Stomach smooth muscle (tissue), 2 donors: ENCODE measurements around the gene DSTYK.

ENCODE experiments used
- H3K27ac ChIP-seq: one replicate; pipeline ENCODE4 v1.7.0; 2013; ENCODE audit warnings: mild to moderate bottlenecking, low read length, inconsistent platforms
- H3K27me3 ChIP-seq, 2 donors: one replicate each; pipeline ENCODE4 v1.7.0; 2013; ENCODE audit warnings: low read length in 2 of 2; ENCODE audit not compliant: insufficient read depth in 2 of 2, control insufficient read depth in 1 of 2
- H3K36me3 ChIP-seq, 2 donors: one replicate each; pipeline ENCODE4 v1.7.0; 2013; ENCODE audit warnings: low read length in 2 of 2; ENCODE audit not compliant: control insufficient read depth in 2 of 2, insufficient read depth in 2 of 2
- H3K4me1 ChIP-seq: one replicate; pipeline ENCODE4 v1.7.0; 2013; ENCODE audit warnings: low read length; ENCODE audit not compliant: control insufficient read depth, insufficient read depth
- H3K4me3 ChIP-seq, 2 donors: one replicate each; pipeline ENCODE4 v1.7.0; 2013; ENCODE audit warnings: low read length in 2 of 2
- H3K9ac ChIP-seq, 2 donors: one replicate each; pipeline ENCODE4 v1.7.0; 2013; ENCODE audit warnings: low read length in 2 of 2, mild to moderate bottlenecking in 1 of 2
- H3K9me3 ChIP-seq, 2 donors: one replicate each; pipeline ENCODE4 v1.7.0; 2013; ENCODE audit warnings: low read length in 2 of 2; ENCODE audit not compliant: control insufficient read depth in 2 of 2
- donor health status: healthy.
- donor health status: Pancreatic carcinoma.

DSTYK gene

DNA sequence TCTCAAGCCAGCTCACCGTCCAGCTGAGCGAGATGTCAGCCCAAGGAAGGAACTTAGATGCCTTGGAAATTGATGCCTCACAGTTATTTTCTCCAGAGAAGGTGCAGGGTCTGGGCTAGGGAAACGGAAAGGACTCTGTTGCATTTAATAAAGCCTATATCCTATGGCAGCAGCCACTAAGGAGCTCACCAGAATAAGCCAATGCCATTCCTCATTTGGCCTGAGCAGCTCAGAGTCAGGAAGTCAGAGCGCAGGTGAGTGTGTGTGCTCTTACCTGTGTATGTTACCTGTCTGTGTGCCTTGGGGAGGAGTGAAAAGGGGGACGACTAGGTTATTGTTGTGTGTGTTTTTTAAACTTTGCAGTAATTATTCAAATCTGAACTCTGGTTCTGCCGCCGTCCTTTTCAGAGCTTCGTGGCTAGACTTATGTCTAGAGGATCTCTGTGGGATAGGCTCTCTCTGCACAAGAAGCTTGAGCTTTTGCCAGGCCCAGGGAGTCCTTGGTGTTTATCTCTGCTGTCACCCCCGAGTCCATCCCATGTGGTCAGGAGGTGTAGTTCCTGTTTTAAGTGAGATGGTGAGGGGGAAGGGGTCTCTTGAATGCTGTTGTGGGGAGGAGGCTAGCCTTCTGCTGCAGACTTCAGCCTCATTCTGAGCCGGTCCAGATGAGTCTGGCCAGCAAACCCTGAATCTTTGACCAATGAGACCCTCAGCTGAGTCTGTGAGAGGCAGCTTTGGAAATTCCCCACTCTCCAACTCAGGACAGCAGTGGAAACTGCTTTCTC, 18.6 kb upstream of the DSTYK start:
- Histone ChIP-seq H3K9me3 (no peaks in the 10 kb centered on the region), H3K27me3 (no peaks in the 10 kb centered on the region), H3K4me3 (peak overlapping the region; percentile 56 to 58), H3K4me1 (peaks cover 27% of the 10 kb centered on the region), H3K36me3 (no peaks in the 10 kb centered on the region), H3K9ac (no peak overlapping the region), H3K27ac (no peak overlapping the region)

- no peaks in the 10 kb centered on the region for H3K27me3 ChIP-seq
- no peaks in the 10 kb centered on the region for H3K9me3 ChIP-seq
- no peak overlapping the region for H3K9ac ChIP-seq
- H3K27ac ChIP-seq: no peak overlapping the region
- peaks cover 24% of the 10 kb centered on the region for H3K4me1 ChIP-seq
- H3K36me3 ChIP-seq: no peaks in the 10 kb centered on the region
- peak overlapping the region; percentile 78 to 86 for H3K4me3 ChIP-seq
Observed at GRCh38 chr1:205229399-205229871, 17.9 kb upstream of the DSTYK start.

DNA sequence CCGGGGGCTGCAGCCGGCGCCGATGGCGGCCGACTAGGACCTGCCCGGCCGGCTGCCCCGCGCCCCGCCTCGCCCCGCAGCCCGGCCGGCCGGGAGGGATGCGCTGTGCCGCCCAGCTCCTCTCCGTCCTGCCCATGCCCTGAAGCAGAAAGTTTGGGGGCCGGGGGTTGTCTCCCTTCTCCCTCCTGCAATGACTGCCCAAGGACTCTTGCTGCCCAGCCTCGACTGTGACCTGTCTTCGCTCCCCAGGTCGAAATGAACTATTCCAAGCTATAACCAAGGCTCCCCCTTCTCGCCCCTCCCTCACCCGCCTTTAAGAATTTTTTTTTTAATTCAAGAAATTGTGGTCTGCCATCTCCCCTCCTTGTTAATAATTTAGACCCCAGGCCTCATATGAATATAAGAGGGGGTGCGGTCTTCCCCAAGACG, 16.6 kb upstream of the DSTYK start:
- Histone ChIP-seq H3K4me3 (peak overlapping the region; percentile 78 to 86), H3K9me3 (no peaks in the 10 kb centered on the region), H3K27ac (no peak overlapping the region), H3K9ac (peak overlapping the region; percentile 21 to 53), H3K4me1 (peaks cover 24% of the 10 kb centered on the region), H3K36me3 (no peaks in the 10 kb centered on the region), H3K27me3 (no peaks in the 10 kb centered on the region)

DNA sequence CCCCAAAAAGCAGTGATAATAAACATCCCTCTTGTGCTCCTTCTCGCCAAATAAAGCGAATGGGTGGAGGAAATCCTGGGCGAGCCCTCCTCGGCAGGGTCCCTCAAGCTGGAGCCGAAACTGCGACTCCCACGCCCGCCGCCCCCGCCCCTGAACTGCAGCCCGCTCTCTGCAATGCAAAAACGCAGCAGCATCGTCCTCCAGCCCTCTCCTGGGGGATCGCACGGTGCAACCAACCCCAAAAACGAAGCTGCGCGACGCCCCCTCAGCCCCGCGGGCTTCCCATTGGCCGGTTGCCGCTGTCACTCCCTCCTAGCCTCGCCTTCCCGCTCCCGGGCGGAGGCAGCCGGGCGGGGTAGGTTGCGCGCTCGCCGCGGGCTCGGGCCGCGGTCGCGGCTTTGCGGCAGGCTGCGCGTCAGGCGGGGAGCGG, 16.1 kb upstream of the DSTYK start, which contains the start of gene TMCC2:
Gene TMCC2, plus strand, starts transcription at position 363 of the 430 bp plus-strand sequence. CDS start 619 bp downstream, outside the sequence.
- Histone ChIP-seq H3K4me1 (peaks cover 24% of the 10 kb centered on the region), H3K27me3 (no peaks in the 10 kb centered on the region), H3K9me3 (no peaks in the 10 kb centered on the region), H3K27ac (peak within 1 kb of the TSS; percentile 24), H3K36me3 (no peaks in the 10 kb centered on the region), H3K9ac (peak within 1 kb of the TSS; percentile 51 to 53), H3K4me3 (peak within 1 kb of the TSS; percentile 78 to 86)

GRCh38 chr1:205226868-205227583, 15.5 kb upstream of the DSTYK start:
- Histone ChIP-seq H3K9me3 (no peaks in the 10 kb centered on the region), H3K36me3 (no peaks in the 10 kb centered on the region), H3K4me1 (peaks cover 24% of the 10 kb centered on the region), H3K27ac (peak overlapping the region; percentile 24), H3K4me3 (peak overlapping the region; percentile 61 to 86), H3K9ac (peak overlapping the region; percentile 5 to 51), H3K27me3 (no peaks in the 10 kb centered on the region)

DNA sequence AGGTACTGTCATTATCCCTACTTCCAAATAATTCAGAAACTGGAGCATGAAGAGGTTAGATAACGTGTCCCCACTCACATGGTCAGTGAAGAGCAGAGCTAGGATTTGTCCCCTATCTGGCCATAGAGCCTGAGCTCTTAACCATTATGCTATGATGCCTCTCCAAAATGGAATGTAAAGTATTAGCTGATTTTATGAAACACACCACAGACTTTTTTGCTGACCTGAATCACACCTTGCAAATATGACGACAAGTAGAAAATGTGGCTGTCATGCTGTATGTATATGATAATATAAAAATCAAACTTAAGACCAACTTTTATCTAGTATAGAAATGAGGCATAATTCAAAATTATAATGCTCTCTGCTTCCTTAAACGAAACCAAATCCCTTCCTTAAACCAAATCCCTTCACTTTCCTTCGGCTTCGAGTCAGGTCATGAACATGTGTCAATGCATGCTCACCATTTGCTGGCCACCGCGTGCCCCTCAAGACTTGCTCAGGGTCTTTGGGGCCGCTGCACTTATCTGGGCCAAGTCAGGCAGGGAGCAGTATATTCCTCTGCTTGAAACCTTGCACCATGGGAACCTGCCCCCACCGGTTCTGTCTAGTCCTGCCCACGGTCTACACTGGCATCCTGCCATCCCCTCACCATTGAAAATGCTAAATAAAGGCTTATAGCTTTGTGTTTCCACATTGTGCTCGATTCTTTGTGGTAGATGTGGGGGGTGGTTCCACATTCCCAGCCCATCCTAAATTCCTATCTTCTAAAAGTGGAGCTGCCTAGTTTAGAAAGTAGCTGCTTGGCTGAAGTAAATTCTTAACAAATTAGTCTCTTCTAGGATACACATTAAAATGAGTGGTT, 14.6 kb upstream of the DSTYK start:
- peaks cover 24% of the 10 kb centered on the region for H3K4me1 ChIP-seq
- H3K9me3 ChIP-seq: no peaks in the 10 kb centered on the region
- no peak overlapping the region for H3K27ac ChIP-seq
- no peaks in the 10 kb centered on the region for H3K27me3 ChIP-seq
- no peak overlapping the region for H3K9ac ChIP-seq
- no peak overlapping the region for H3K4me3 ChIP-seq
- no peaks in the 10 kb centered on the region for H3K36me3 ChIP-seq

- H3K9me3 ChIP-seq: no peaks in the 10 kb centered on the region
- no peak overlapping the region for H3K4me3 ChIP-seq
- no peaks in the 10 kb centered on the region for H3K36me3 ChIP-seq
- no peaks in the 10 kb centered on the region for H3K27me3 ChIP-seq
- H3K4me1 ChIP-seq: peaks cover 19% of the 10 kb centered on the region
- no peak overlapping the region for H3K9ac ChIP-seq
- no peak overlapping the region for H3K27ac ChIP-seq
Observed at GRCh38 chr1:205224736-205225135, 13.2 kb upstream of the DSTYK start.

- H3K4me3 ChIP-seq: no peak overlapping the region
- no peak overlapping the region for H3K9ac ChIP-seq
- no peak overlapping the region for H3K27ac ChIP-seq
- H3K36me3 ChIP-seq: no peaks in the 10 kb centered on the region
- peaks cover 0 to 4% of the 10 kb centered on the region in 2 donors for H3K27me3 ChIP-seq
- H3K9me3 ChIP-seq: no peaks in the 10 kb centered on the region
- no peaks in the 10 kb centered on the region for H3K4me1 ChIP-seq
Observed at GRCh38 chr1:205220421-205220820, 8.9 kb upstream of the DSTYK start.

DNA sequence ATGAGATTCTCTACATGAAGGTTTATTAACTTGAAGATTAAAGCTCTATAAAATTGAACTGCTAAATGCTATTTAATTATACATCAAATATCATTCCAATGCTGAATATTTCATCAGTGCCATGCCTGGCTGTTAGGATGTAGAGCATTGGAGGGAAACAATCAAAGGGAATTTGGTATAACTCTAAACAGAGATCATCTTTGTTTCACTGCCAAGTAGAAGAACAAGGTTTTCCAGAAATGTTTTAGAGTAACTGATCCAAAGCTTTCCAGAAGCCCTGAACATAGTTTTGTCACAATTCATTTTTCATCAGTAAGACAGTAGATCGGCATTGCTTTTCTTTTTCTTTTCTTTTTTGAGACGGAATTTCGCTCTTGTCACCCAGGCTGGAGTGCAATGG, 5.9 kb upstream of the DSTYK start:
- Histone ChIP-seq H3K36me3 (no peaks in the 10 kb centered on the region), H3K9me3 (no peaks in the 10 kb centered on the region), H3K9ac (no peak overlapping the region), H3K4me1 (no peaks in the 10 kb centered on the region), H3K4me3 (no peak overlapping the region), H3K27me3 (peaks cover 0 to 4% of the 10 kb centered on the region in 2 donors), H3K27ac (no peak overlapping the region)

DNA sequence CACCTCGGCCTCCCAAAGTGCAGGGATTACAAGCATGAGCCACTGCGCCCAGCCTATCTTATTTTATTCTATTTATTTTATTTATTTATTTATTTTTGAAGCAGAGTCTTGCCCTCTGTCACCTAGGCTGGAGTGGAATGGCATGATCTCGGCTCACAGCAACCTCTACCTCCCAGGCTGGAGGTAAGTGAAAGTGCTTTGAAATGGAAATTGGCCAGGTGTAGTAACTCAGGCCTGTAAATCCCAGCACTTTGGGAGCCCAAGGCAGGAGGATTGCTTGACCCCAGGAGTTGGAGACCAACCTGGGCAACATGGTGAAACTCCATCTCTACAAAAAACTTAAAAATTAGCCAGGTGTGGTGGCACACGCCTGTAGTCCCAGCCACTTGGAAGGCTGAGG, 5.1 kb upstream of the DSTYK start:
- Histone ChIP-seq H3K4me3 (no peak overlapping the region), H3K9ac (no peak overlapping the region), H3K27me3 (peaks cover 0 to 4% of the 10 kb centered on the region in 2 donors), H3K9me3 (no peaks in the 10 kb centered on the region), H3K27ac (no peak overlapping the region), H3K36me3 (no peaks in the 10 kb centered on the region), H3K4me1 (peaks cover 3% of the 10 kb centered on the region)
